ENCODE results near the gene LRRC49. TPM values are rescaled to one million over a fixed set of nuclear protein-coding genes. Genes with fewer than 3 reads are reported as not detected.
"Not testable (repeated sequence)": the region's sequence is repeated elsewhere in the genome, so short reads cannot be mapped to it uniquely, and the experiment has no call there.

The LRRC49 gene
- total RNA-seq, 4 donors from 2014 or later = 8.3 to 16.1 (median 11.9) TPM

- no peak for TF ChIP-seq POLR2A (IDR thresholded peaks at IDR 0.05)
- TF ChIP-seq, protein P1, sequence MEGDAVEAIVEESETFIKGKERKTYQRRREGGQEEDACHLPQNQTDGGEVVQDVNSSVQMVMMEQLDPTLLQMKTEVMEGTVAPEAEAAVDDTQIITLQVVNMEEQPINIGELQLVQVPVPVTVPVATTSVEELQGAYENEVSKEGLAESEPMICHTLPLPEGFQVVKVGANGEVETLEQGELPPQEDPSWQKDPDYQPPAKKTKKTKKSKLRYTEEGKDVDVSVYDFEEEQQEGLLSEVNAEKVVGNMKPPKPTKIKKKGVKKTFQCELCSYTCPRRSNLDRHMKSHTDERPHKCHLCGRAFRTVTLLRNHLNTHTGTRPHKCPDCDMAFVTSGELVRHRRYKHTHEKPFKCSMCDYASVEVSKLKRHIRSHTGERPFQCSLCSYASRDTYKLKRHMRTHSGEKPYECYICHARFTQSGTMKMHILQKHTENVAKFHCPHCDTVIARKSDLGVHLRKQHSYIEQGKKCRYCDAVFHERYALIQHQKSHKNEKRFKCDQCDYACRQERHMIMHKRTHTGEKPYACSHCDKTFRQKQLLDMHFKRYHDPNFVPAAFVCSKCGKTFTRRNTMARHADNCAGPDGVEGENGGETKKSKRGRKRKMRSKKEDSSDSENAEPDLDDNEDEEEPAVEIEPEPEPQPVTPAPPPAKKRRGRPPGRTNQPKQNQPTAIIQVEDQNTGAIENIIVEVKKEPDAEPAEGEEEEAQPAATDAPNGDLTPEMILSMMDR (IDR thresholded peaks at IDR 0.05) = no peak
- WGBS, 2 donors = 96 to 100% methylated on average over 1 to 6 of the region's 10 CpGs
- H3K4me3 ChIP-seq (replicated peaks in 1 of 3) = no peak overlapping the region
- DNase-seq = no peak
- H3K9me3 ChIP-seq = no peaks in the 10 kb centered on the region
- intact Hi-C loops (cut with DNase I) = no loop called here
- no peaks in the 10 kb centered on the region for H3K4me1 ChIP-seq
- H3K27me3 ChIP-seq = no peaks in the 10 kb centered on the region
- no peaks in the 10 kb centered on the region for H3K36me3 ChIP-seq
- no peak overlapping the region for H3K27ac ChIP-seq
Measured at GRCh38 chr15:70916531-70916930, 23.9 kb downstream of the LRRC49 start.

DNA sequence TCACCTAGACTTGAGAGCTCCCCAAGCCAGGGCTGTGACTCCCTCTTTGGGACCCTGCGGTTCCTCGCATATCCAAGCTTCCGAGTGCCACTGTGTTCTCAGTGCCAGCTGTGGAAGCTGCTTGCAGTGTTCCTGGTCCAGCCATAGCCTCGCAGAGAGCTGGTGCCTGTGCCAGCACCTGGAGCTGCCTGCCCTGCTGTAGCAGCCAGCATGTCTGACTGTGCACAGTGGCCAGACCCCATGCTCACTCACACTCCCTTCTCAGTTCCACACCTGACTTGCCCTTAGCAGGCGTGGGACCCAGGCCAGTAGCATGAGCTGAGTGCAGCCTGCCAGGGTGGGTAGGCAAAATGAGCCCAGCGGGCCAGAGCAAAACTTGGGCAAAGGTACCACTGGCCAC lies 25.3 kb downstream of the LRRC49 start:
- no peak for TF ChIP-seq POLR2A (IDR thresholded peaks at IDR 0.05)
- TF ChIP-seq, protein P1 (IDR thresholded peaks at IDR 0.05) = no peak
- Histone ChIP-seq H3K4me1 (no peaks in the 10 kb centered on the region), H3K9me3 (no peaks in the 10 kb centered on the region), H3K36me3 (no peaks in the 10 kb centered on the region), H3K27ac (no peak overlapping the region), H3K27me3 (no peaks in the 10 kb centered on the region), H3K4me3 (replicated peaks in 1 of 3) (no peak overlapping the region)
- WGBS, 2 donors = 96 to 100% methylated on average over 5 to 6 of the region's 6 CpGs
- no peak for DNase-seq
- intact Hi-C loops (cut with DNase I) = no loop called here

- no peak for DNase-seq
- no peaks in the 10 kb centered on the region for H3K9me3 ChIP-seq
- TF ChIP-seq, protein P1 (IDR thresholded peaks at IDR 0.05) = no peak
- TF ChIP-seq POLR2A (IDR thresholded peaks at IDR 0.05) = no peak
- H3K27ac ChIP-seq = no peak overlapping the region
- H3K4me3 ChIP-seq (replicated peaks in 1 of 3) = no peak overlapping the region
- H3K4me1 ChIP-seq = no peaks in the 10 kb centered on the region
- intact Hi-C loops (cut with DNase I) = no loop called here
- no peaks in the 10 kb centered on the region for H3K36me3 ChIP-seq
- 46 to 57% methylated on average over 1 of the region's 1 CpG for WGBS, 2 donors
- no peaks in the 10 kb centered on the region for H3K27me3 ChIP-seq
Measured at GRCh38 chr15:70920981-70921696, 28.5 kb downstream of the LRRC49 start.

GRCh38 chr15:70922119-70922518 lies 29.5 kb downstream of the LRRC49 start:
- Histone ChIP-seq H3K27ac (no peak overlapping the region), H3K36me3 (no peaks in the 10 kb centered on the region), H3K9me3 (no peaks in the 10 kb centered on the region), H3K4me1 (no peaks in the 10 kb centered on the region), H3K4me3 (replicated peaks in 1 of 3) (no peak overlapping the region), H3K27me3 (no peaks in the 10 kb centered on the region)
- intact Hi-C loops (cut with DNase I) = no loop called here
- no peak for TF ChIP-seq POLR2A (IDR thresholded peaks at IDR 0.05)
- TF ChIP-seq, protein P1 (IDR thresholded peaks at IDR 0.05) = no peak
- DNase-seq = no peak
- 97 to 99% methylated on average over 2 of the region's 2 CpGs for WGBS, 2 donors

DNA sequence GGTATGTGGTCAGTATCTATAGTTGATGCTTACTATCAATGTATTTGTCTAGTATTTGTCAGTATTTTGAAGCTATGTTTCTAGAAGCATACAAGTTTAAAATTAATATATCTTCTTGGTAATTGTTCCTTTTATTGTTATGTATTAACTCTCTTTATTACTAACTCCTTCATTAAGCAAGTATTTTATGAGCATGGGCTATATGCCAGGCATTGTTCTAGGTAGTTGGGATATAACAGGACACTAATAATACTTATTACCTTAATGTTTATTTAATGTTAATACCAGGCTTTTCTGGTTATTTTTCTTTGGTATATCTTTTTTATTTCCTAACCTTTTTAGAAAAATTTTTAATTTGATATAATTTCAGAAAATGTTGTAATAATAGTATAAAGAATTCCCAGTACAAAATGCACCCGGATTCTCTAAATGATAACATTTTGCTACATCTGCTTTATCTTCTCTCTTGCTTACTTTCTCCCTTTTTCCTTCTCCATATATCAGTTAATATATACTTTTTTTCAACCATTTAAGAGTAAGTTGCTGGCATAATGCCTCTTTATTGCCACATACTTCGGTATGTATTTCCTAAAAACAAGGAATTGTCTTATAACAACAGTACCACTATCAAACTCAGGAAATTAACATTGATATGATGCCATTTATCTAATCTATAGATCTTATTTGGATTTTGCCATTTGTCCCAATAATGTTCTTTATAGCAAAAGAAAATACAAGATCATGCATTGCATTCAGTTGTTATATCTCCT lies 30.9 kb downstream of the LRRC49 start:
- Histone ChIP-seq H3K9me3 (no peaks in the 10 kb centered on the region), H3K4me1 (no peaks in the 10 kb centered on the region), H3K4me3 (replicated peaks in 1 of 3) (no peak overlapping the region), H3K36me3 (no peaks in the 10 kb centered on the region), H3K27me3 (no peaks in the 10 kb centered on the region), H3K27ac (no peak overlapping the region)
- 93% methylated on average over 2 of the region's 2 CpGs for WGBS, 2 donors
- TF ChIP-seq, protein P1 (IDR thresholded peaks at IDR 0.05) = no peak
- no peak for TF ChIP-seq POLR2A (IDR thresholded peaks at IDR 0.05)
- intact Hi-C loops (cut with DNase I) = no loop called here
- DNase-seq = no peak

GRCh38 chr15:70926914-70927313 lies 34.3 kb downstream of the LRRC49 start:
- H3K4me3 ChIP-seq (replicated peaks in 1 of 3); H3K27ac ChIP-seq; H3K27me3 ChIP-seq; H3K36me3 ChIP-seq; DNase-seq; H3K4me1 ChIP-seq; H3K9me3 ChIP-seq; intact Hi-C loops (cut with DNase I): not testable (repeated sequence)
- 83 to 92% methylated on average over 1 of the region's 1 CpG for WGBS, 2 donors

Data from thyroid gland (tissue), 4 donors.